WI38 (cell line): ENCODE data around the gene SPTA1.

Source experiments
- H3K4me3 ChIP-seq: 2 replicates; pipeline ENCODE4 v1.5.1; 2011; ENCODE audit warnings: low read depth, mild to moderate bottlenecking, control low read depth, low read length
- TF ChIP-seq, protein P1 (sequence below): IDR thresholded peaks from 2 replicates; pipeline ENCODE4 v1.5.1; 2012; ENCODE audit warnings: low read depth, mild to moderate bottlenecking, control low read depth, low read length

The SPTA1 gene

DNA sequence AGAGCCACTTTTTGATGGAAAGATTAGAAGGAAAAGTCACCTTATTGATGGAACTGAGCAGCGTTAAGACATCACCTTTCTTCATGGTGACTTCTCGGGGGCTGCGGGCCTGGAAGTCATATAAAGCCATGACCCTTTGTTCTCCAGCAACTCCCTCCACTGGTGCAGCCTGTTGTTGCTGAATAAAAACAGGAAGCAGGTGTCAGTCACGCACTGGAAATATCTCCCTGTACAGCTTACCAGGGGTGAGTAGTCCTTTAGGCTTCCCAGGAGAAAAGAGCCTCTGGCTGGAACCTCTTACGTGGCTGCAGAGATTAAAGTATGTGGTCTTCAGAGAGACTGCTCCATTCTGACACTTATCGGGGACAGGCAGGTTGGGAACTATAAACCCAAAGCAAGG lies 31.9 kb downstream of the SPTA1 start:
- no peak overlapping the region for H3K4me3 ChIP-seq

DNA sequence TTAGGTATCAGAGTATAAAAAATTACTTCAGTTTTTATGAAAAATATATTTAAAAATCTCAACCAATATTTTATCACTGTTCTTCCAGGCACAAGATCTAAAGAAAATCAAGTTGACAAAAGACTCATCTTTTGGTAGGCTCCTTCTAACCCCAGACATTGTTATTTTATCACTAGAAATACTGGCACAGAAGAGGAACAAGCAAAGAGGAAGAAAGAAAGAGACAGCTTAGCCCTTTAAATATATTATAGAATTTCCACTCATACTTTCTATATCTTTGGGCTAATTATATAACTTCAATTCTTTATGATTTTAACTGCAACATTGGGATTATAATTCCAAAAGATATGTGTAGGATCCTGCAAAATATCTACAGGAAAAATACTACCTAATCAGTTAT lies 32.4 kb downstream of the SPTA1 start:
- TF ChIP-seq, protein P1, sequence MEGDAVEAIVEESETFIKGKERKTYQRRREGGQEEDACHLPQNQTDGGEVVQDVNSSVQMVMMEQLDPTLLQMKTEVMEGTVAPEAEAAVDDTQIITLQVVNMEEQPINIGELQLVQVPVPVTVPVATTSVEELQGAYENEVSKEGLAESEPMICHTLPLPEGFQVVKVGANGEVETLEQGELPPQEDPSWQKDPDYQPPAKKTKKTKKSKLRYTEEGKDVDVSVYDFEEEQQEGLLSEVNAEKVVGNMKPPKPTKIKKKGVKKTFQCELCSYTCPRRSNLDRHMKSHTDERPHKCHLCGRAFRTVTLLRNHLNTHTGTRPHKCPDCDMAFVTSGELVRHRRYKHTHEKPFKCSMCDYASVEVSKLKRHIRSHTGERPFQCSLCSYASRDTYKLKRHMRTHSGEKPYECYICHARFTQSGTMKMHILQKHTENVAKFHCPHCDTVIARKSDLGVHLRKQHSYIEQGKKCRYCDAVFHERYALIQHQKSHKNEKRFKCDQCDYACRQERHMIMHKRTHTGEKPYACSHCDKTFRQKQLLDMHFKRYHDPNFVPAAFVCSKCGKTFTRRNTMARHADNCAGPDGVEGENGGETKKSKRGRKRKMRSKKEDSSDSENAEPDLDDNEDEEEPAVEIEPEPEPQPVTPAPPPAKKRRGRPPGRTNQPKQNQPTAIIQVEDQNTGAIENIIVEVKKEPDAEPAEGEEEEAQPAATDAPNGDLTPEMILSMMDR, result no peak
- no peak overlapping the region for H3K4me3 ChIP-seq

More for the DNA sequence above, 31.9 kb downstream of the SPTA1 start:
- TF ChIP-seq, protein P1, result no peak

DNA sequence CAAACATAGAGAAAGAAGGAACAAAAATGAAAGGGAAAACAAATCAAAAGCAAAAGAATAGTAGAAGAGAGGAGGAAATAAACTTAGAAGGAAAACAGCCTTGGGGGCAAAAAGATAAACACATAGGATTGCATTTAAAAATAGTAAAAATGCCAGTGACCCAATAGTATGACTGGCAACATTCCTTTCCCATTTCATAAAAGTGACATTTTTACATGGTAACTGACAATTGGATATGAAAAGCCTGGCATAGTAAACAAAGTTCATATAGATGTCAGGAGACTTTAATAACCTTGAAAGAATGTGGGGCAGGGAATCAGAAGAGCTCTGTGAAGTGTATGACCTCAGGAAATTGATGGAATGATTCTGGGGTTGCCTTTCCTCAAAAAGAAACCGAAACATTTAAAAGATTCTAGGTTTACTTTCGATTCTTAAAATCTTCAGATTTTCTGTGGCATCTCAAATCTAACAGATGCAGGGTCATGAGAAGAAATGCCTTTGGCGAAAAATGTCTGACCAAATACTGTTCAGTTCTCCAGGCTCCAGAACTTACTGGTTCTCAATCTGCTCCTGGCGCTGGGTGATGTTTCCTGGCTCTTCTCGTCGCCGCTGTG lies 33.7 kb downstream of the SPTA1 start:
- H3K4me3 ChIP-seq, result no peak overlapping the region
- TF ChIP-seq, protein P1, result no peak

DNA sequence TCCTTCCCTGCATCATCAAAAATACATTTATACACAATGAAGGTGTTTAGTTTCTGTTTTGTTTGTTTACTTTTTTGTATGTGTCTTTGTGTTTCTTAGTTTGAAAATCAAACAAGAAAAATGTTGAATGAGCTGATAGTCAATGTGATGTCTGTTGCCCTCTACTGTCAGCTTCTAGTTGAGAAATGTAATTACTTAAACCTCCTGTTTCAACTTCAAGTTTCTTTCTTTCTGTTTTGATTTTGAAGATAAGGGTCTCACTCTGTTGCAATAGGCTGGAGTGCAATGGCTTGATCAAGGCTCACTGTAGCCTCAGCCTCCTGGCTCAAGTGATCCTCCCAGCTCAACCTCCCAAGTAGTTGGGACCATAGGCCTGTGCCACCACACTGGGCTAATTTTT lies 37.5 kb downstream of the SPTA1 start:
- no peak overlapping the region for H3K4me3 ChIP-seq
- TF ChIP-seq, protein P1, result no peak

DNA sequence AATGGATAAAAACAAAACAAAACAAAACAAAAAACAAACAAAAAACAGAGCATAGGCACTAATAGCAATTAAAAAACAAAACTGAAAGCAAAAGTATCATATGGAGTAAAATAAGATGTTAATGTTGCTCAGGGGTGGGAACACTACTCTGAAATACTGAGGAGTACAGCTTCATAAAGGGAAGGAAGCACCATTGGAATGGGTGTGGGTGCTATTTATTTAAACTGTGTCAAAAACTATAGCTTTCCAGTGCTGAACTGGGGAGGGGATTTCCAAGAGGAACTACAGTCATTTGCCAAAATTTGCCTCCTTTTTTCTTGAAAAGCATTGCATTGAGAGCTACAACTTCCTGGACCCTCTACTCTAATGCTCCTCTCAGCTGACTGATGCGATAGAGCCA lies 40.0 kb downstream of the SPTA1 start:
- TF ChIP-seq, protein P1, result no peak
- H3K4me3 ChIP-seq, result no peak overlapping the region

DNA sequence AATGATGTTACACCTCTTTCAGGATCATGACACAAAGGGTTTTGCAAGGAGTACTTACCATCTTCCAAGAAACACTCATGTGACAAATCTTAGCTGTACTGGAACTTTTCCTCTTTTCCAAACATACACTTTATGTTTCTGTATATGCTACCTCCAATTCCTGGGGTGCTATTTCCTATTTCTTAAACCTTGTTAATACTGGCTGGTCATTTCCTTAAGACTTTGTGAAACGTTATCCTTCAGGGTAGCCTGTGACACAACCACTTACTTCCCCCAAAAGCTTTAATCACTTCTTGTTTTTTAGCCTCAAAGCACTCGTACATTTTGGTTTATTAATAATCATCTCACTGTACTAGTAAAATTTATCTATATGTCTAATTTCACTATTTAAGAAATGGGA lies 42.1 kb downstream of the SPTA1 start:
- no peak overlapping the region for H3K4me3 ChIP-seq
- TF ChIP-seq, protein P1, result no peak

DNA sequence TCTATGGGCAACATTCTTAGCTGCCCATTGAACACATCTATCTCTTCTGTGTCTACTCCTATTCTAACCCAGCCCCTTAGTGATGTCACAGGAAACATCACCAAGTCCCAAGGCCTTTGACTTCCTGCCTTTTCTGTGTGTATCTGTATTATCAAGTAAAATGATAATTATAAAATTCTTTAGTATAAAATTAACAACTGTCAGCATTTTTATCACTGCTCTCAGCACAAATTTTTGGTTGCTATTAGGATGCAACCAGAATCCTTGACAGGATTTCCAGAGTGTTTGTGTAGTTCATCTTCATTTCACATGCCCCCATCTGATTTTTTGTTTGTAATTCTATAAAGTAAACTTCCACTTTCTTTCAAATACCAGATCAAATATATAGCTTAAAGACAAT lies 47.6 kb downstream of the SPTA1 start:
- no peak overlapping the region for H3K4me3 ChIP-seq
- TF ChIP-seq, protein P1, result no peak
